K562 (cell line): Measurements from ENCODE around the gene ARHGEF4. TPM values are rescaled to one million over a fixed set of nuclear protein-coding genes. Genes with fewer than 3 reads are reported as not detected.

Experiments
- CBX2 ChIP-seq: fragments of 200-600 bp; sonication (generic); IDR thresholded peaks from one replicate; pipeline ENCODE4 v1.6.1; 2012; ENCODE audit warnings: mild to moderate bottlenecking, low read length, inconsistent platforms; ENCODE audit not compliant: insufficient read depth, poor library complexity, severe bottlenecking
- FOXA3 ChIP-seq, 2 experiments: fragments of 450-650 bp in 1 of 2; sonication (generic) in 1 of 2; formaldehyde crosslinking; IDR thresholded peaks in 1 of 2; conservative IDR thresholded peaks in 1 of 2; 2 replicates each; pipeline versions ENCODE4 v1.4.0 to v1.8.0; 2020 to 2022; ENCODE audit warnings: mild to moderate bottlenecking in 2 of 2, missing genetic modification reagents in 1 of 2
- HLTF ChIP-seq: fragments of 450-650 bp; IDR thresholded peaks from 2 replicates; pipeline ENCODE4 v1.6.1; 2016
- L3MBTL2 ChIP-seq: fragments of 450-650 bp; IDR thresholded peaks from 2 replicates; pipeline ENCODE4 v1.6.1; 2016; ENCODE audit warnings: mild to moderate bottlenecking, moderate library complexity
- LARP7 ChIP-seq: fragments of 450-650 bp; IDR thresholded peaks from 2 replicates; pipeline ENCODE4 v1.6.1; 2016
- PCBP1 ChIP-seq: fragments of 200-400 bp; formaldehyde crosslinking; IDR thresholded peaks from 2 replicates; pipeline ENCODE4 v1.6.1; 2018; ENCODE audit warnings: mild to moderate bottlenecking, low read depth, low read length; ENCODE audit not compliant: poor library complexity, severe bottlenecking
- PHB ChIP-seq: fragments of 250-450 bp; sonication (Bioruptor Pico); IDR thresholded peaks from 2 replicates; pipeline ENCODE4 v1.5.0; 2021
- RAD21 ChIP-seq, 2 experiments: fragments of 250-450 bp in 1 of 2; fragments of 450-650 bp in 1 of 2; sonication (Bioruptor Pico) in 1 of 2; formaldehyde crosslinking in 1 of 2; IDR thresholded peaks in 1 of 2; conservative IDR thresholded peaks in 1 of 2; 2 replicates each; pipeline versions ENCODE4 v1.4.0 to v1.8.0; 2020 to 2022; ENCODE audit warnings: mild to moderate bottlenecking in 2 of 2, moderate library complexity in 1 of 2
- SP1 ChIP-seq: sonication (generic); formaldehyde crosslinking; IDR thresholded peaks from 2 replicates; pipeline ENCODE4 v1.8.1; 2022; ENCODE audit warnings: mild to moderate bottlenecking, missing genetic modification reagents
- SRF ChIP-seq, 2 experiments: fragments of 250-450, 450-650 bp in 1 of 2; sonication (Bioruptor Pico) in 1 of 2; sonication (generic) in 1 of 2; formaldehyde crosslinking; IDR thresholded peaks; 2 replicates each; pipeline versions ENCODE4 v1.5.0 to v1.5.1; 2020 to 2022; ENCODE audit warnings: mild to moderate bottlenecking in 1 of 2, missing genetic modification reagents in 1 of 2
- ZBTB7A ChIP-seq: IDR thresholded peaks from 2 replicates; pipeline ENCODE4 v1.6.1; 2011; ENCODE audit warnings: low read depth, mild to moderate bottlenecking, low read length, moderate library complexity, borderline replicate concordance; ENCODE audit not compliant: control insufficient read depth
- ZNF133 ChIP-seq: fragments of 250-450 bp; sonication (Bioruptor Pico); IDR thresholded peaks from 2 replicates; pipeline ENCODE4 v1.4.0; 2020; ENCODE audit warnings: mild to moderate bottlenecking
- ZNF3 ChIP-seq: fragments of 250-450 bp; sonication (Bioruptor Pico); IDR thresholded peaks from 2 replicates; pipeline ENCODE4 v1.5.0; 2021; ENCODE audit warnings: mild to moderate bottlenecking, moderate library complexity
- ZNF764 ChIP-seq: fragments of 250-450 bp; sonication (Bioruptor Pico); IDR thresholded peaks from 2 replicates; pipeline ENCODE4 v1.4.0; 2020; ENCODE audit warnings: low read depth, mild to moderate bottlenecking, moderate library complexity
- polyA plus RNA-seq, 8 experiments: library from polyadenylated mRNA; depleted of rRNA in 4 of 8; stranded (reverse) in 5 of 8; unstranded in 3 of 8; fragments of >200 nt; fragmentation: Nextera tagmentation in 2 of 8; fragmentation: Illumina TruSeq in 1 of 8; extraction: Ambion mirVana in 2 of 8; extraction: Trizol in 1 of 8; gene quantifications; 2 replicates each; pipeline versions ENCODE4 v1.2.1 to v1.2.3, GENCODE V29; 2011 to 2014; ENCODE audit warnings: inconsistent platforms in 1 of 8, missing spikeins in 1 of 8
- total RNA-seq, 7 experiments: library from RNA; depleted of rRNA in 6 of 7; stranded (reverse); fragments of >200 nt in 6 of 7; fragmentation: Illumina TruSeq in 2 of 7; extraction: Trizol in 2 of 7; gene quantifications; 2 replicates each; pipeline versions ENCODE4 v1.2.1 to v1.2.3, GENCODE V29; 2011 to 2021; ENCODE audit warnings: low replicate concordance in 1 of 7
- TF ChIP-seq, protein P1 (sequence below): fragments of 450-650 bp; IDR thresholded peaks from 2 replicates; pipeline ENCODE4 v1.6.1; 2018; ENCODE audit warnings: mild to moderate bottlenecking, low read depth; ENCODE audit not compliant: partially characterized antibody
- TF ChIP-seq, protein P2 (sequence below): fragments of 450-650 bp; IDR thresholded peaks from 2 replicates; pipeline ENCODE4 v1.6.1; 2016
- TF ChIP-seq, protein P3 (sequence below): fragments of 250-450 bp; sonication (Bioruptor Pico); IDR thresholded peaks from 2 replicates; pipeline ENCODE4 v1.4.0; 2020; ENCODE audit warnings: borderline replicate concordance

Gene ARHGEF4
- total and polyA plus RNA-seq, 9 of the 15 experiments (the other 6 are each of a cell fraction or from before 2014, with no cell fraction given): not detected

DNA sequence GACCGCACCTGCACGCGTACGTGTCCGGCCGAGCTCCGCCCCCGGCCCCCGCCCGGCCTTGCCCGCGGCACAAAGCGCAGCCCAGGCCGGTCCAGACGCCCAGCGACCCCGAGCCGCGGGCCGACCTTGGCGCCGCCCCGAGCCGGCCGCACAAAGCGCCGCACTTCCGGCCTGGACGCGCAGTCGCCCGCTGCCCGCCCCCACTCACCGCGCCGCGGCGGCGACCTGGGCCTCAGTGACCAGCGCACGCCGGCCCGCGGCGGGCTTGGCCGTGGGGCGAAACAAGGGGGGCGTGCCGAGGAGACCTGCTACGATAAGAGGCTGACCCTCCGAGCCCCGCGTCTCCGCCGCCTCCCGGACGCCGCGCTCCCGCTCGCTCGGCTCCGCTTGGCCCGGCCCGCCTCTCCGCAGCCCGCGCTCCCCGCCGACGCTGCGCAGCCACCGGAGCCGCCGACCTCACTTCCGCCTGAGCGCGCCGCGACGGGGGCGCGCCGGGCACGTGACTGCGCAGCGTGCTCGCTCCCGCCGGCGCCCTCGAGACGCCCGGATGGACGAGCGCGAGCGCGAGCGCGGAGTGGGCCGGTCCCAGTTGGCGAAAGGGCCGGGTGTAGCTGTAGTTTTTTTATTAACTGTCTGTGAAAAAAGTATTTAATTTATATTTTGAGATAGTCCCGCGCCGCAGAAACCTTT, 256.4 kb downstream of the ARHGEF4 start, which contains the start of gene FAM168B (continued):
- TF ChIP-seq, protein P1, sequence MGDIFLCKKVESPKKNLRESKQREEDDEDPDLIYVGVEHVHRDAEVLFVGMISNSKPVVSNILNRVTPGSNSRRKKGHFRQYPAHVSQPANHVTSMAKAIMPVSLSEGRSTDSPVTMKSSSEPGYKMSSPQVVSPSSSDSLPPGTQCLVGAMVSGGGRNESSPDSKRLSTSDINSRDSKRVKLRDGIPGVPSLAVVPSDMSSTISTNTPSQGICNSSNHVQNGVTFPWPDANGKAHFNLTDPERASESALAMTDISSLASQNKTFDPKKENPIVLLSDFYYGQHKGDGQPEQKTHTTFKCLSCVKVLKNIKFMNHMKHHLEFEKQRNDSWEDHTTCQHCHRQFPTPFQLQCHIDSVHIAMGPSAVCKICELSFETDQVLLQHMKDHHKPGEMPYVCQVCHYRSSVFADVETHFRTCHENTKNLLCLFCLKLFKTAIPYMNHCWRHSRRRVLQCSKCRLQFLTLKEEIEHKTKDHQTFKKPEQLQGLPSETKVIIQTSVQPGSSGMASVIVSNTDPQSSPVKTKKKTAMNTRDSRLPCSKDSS: no peak
- TF ChIP-seq PHB (CRISPR knock-in tag) (no peak), L3MBTL2 (peak; percentile 69), CBX2 (no peak), ZBTB7A (peak; percentile 80; the same call in 1 of the 2 replicates), FOXA3 (CRISPR knock-in tag; conservative IDR thresholded peaks at IDR 0.05 in 1 of 2, IDR thresholded peaks at IDR 0.05 in 1 of 2) (0 out of 4 replicates have a peak, but pooled peaks of 1 of the 2 experiments have one; percentile 19), ZNF764 (CRISPR knock-in tag) (no peak), PCBP1 (peak; percentile 47), SP1 (no peak), RAD21 (CRISPR knock-in tag; conservative IDR thresholded peaks at IDR 0.05 in 1 of 2, IDR thresholded peaks at IDR 0.05 in 1 of 2) (no peak), LARP7 (no peak), ZNF133 (CRISPR knock-in tag) (no peak), SRF (CRISPR knock-in tag; IDR thresholded peaks at IDR 0.05) (no peak), ZNF3 (no peak), HLTF (no peak)
- TF ChIP-seq, protein P2, sequence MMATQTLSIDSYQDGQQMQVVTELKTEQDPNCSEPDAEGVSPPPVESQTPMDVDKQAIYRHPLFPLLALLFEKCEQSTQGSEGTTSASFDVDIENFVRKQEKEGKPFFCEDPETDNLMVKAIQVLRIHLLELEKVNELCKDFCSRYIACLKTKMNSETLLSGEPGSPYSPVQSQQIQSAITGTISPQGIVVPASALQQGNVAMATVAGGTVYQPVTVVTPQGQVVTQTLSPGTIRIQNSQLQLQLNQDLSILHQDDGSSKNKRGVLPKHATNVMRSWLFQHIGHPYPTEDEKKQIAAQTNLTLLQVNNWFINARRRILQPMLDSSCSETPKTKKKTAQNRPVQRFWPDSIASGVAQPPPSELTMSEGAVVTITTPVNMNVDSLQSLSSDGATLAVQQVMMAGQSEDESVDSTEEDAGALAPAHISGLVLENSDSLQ: no peak
- TF ChIP-seq, protein P3, sequence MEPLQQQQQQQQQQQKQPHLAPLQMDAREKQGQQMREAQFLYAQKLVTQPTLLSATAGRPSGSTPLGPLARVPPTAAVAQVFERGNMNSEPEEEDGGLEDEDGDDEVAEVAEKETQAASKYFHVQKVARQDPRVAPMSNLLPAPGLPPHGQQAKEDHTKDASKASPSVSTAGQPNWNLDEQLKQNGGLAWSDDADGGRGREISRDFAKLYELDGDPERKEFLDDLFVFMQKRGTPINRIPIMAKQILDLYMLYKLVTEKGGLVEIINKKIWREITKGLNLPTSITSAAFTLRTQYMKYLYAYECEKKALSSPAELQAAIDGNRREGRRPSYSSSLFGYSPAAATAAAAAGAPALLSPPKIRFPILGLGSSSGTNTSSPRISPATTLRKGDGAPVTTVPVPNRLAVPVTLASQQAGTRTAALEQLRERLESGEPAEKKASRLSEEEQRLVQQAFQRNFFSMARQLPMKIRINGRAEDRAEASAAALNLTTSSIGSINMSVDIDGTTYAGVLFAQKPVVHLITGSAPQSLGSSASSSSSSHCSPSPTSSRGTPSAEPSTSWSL (CRISPR knock-in tag): no peak
